ENCODE measurements around the gene UBE3C.
"Not testable (repeated sequence)": the region's sequence is repeated elsewhere in the genome, so short reads cannot be mapped to it uniquely, and the experiment has no call there.

The UBE3C gene

DNA sequence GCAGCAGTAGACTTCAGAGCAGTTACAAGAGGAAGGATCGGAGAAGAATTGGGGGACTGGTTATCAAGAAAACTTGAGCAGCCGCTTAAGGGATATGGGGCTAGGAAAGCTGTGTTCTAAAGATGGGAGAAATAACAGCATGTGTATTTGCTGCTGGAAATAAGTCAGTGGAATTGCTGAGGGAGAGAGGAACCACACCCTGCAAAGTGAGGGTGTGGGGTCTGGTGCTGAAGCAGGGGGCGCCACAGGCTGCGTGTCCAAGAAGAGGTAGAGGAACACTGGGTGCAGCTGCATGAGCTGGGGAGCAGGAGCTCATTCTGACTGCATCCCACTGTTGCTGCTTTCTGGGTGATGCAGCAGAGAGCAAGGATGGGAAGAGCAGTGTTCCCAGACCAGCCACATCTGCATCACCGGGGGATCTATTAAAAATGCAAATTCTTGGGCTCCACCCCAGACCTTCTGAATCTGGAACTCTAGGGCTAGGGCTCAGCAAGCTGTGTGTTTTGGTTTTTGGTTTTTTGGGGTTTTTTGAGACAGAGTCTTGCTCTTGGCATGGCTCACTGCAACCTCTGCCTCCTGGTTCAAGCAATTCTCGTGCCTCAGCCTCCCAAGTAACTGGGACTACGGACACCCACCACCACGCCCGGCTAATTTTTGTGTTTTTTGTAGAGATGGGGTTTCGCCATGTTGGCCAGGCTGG is 101.0 kb downstream of the UBE3C start:
- no peak for DNase-seq (ENCODE audit: low read depth)

DNA sequence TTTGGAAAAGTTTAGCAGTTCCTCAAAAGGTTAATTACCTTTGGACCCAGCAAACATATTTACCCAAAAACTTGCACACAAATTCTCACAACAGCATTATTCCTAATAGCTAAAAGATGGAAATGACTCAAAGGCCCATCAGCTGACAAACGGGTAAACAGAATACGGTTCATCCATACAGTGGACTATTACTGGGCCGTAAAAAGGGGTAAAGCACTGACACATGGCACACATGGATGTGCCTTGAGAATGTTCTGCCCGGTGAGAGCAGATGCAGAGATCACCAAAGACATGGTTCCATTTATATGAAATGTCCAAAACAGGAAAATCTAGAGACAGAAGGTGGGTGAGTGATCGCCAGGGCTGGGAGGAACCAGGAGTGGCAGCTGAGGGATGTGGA is 102.9 kb downstream of the UBE3C start:
- no peak for DNase-seq (ENCODE audit: low read depth)

DNA sequence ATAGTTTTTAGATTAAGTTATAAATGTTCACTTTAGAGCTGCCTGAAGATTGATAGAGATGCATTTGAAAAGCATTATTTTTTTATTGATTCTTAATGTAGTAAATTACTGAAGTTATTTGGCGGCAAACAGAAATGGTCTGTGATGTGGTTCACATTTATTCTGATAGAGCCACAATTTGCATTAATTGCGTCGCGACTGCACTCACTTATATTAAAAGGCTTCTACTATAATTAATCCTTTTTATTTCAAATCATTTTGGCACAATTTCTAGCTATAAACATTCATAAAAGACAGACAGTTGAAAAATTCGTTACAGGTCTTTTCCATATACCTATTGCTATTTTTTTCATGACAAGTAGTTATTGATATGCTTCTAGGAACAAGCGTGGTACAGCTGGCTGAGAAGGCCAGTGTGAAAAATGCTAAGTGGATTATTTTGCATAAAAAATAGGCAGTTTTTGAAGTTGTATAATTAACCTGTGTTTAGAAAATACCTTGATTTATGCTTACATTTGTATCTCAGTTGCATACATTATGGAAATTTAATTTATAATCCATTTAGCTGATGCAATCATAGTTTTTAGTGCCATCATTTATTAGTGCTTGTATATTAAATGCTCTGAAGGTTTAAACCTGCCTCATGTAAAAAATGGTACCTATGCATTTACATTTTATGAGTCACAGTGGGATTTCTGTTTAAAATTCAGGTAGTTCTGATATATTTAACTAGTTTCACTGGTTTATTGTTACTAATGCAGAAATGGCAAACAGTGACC is 106.0 kb downstream of the UBE3C start:
- no peak for DNase-seq (ENCODE audit: low read depth)

DNA sequence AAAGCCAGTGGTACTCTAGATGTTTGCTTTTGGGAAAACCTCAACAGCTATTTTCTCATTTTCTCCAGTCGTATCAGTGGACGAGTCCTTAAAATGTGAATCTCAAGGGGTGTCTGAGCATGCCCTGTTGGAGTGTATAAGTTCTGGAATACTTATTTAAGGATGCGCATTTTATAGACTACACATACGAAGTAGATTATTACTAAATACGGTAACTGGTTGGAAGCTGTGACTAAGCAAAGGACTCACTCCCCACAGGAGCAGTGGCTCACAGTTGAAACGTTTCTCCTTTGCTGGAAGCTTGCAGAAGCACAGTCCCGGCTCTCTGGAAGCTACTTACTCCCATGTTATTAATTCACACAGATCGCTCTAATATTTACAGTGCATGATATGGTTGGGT is 107.3 kb downstream of the UBE3C start:
- DNase-seq (ENCODE audit: low read depth): no peak

DNA sequence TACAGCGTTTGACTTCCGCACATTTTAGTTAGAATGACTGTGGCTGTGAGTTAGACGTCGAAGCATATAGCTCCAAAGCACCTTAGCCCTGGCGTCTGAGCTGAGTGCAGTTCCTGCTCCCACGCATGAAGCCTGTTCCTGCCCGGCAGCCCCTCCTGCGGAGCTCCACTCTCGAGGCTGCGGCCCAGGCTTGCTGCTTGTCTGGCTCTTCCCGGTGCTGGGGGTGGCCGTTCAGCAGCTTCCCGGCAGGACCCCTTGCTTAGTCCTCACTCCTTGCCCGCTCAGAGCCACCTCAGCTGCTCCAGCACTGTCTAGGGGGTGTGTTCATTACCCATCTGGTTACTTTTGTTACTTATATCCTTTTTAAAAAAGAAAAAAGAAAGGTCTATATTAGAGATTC is 109.9 kb downstream of the UBE3C start:
- no peak for DNase-seq (ENCODE audit: low read depth)

DNA sequence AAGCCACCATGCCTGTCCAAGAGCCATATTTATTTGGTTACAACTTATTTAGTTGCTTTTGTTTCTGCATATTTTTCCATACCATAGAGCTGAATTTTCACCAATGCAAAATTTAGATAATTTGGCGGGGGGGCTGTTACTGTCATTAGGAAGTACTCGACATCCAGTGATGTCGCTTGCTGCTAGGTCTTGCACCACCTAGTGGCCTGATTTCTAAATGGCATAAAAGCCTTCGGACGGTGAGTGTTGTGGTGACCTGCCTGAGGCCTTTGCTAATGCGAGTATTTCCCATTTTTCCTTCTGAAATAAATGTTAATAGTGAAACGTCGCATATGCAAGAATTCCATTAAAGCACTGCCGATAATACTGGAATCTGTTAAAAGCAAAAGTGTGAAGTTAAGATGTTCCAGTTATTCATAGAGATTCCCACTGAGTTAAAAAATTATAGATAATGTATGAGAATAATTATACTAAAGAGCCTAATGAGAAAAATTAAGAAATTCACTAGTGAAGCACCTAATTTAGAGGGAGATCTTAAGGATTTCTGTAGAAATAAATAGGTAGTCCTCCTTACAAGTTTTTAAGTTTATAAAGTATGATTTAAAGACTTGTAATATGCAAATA is 112.0 kb downstream of the UBE3C start:
- peak; percentile 21 for DNase-seq (ENCODE audit: low read depth)

DNA sequence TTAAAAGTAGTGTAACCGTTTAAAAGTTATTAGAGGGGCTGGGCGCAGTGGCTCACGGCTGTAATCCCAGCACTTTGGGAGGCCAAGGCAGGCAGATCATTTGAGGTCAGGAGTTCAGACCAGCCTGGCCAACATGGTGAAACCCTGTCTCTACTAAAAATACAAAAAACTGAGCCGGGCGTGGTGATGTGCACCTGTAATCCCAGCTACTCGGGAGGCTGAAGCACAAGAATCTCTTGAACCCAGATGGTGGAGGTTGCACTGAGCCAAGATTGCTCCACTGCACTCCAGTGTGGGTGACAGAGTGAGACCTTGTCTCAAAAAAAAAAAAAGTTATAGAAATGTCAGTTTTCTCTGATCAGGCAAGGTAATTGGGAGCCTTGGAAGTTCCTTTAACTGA is 113.1 kb downstream of the UBE3C start:
- DNase-seq (ENCODE audit: low read depth): not testable (repeated sequence)

DNA sequence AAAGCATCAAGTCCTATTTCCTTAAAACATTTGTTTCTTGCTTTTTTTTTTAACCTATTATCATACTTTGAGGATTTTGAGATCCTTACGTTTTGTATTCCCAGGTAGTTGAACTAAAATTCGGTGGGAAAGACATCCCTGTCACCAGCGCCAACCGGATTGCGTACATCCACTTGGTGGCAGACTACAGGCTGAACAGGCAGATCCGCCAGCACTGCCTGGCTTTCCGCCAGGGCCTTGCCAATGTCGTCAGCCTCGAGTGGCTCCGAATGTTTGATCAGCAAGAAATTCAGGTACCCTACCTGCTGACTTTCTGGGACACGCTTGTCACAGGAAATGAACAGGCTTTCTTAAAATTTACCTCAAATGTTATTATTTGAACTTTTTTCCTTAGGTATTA is 115.1 kb downstream of the UBE3C start:
- DNase-seq (ENCODE audit: low read depth): no peak

DNA sequence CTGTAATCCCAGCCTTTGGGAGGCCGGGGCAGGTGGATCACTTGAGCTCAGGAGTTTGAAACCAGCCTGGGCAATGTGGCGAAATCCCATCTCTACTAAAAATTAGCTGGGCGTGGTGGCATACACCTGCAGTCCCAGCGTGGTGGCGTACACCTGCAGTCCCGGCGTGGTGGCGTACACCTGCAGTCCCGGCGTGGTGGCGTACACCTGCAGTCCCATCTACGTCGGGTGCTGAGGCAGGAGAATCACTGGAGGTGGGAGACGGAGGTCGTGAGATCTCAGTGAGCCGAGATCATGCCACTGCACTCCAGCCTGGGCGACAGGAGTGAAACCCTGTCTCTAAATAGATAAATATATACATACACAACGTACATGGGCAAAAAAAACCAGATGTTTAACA is 116.1 kb downstream of the UBE3C start:
- not testable (repeated sequence) for DNase-seq (ENCODE audit: low read depth)

DNA sequence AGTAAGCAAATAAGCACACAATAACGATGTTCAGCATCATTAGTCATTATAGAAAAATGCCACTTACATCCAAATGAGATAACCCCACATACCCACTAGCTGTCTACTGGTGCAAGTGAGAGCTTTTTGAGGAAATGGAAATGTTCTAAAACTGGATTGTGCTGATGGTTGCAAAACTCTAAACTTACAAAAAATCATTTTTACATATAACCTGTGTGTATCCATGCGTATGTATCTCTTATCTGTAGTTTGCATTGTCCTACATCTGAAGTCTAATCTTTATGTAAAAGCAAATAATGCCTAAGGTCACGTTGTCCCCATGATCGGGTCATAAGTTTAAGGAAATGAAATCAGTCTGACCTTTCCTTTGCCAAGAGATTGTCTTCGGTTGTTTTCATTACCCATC is 116.5 kb downstream of the UBE3C start:
- no peak for DNase-seq (ENCODE audit: low read depth)

DNA sequence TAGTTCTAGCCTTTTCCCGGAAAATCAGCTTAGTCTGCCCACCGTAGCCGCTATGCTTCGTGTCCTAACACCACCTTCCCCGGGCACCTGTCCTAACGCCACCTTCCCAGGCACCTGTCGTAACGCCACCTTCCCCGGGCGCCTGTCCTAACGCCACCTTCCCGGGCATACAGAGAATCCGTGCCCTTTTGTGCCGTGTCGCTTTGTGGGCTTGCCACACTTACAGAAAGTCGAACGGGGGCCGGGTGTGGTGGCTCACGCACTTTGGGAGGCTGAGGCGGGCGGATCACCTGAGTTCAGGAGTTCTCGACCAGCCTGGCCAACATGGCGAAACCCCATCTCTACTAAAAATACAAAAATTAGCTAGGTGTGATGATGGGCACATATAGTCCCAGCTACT is 124.4 kb downstream of the UBE3C start:
- no peak for DNase-seq (ENCODE audit: low read depth)

DNA sequence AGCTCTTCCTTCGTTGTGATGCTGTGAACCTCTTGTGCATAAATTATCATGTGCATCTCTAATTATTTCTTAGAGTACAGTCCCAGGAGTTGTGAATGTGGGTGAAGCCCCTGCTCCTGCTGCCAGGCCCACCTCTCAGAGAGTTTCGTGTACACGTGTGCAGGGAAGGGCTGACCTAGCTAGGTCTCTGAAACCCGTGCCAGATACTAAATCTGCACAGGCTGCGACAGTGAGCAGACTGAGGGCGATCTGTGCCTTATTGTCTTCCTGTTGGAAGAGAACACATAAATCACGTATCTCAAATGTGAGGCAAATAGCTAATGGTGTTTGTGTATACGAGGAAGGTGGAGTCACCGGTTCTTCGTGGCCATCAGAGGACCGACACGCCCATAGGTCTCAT is 126.3 kb downstream of the UBE3C start:
- DNase-seq (ENCODE audit: low read depth): no peak

DNA sequence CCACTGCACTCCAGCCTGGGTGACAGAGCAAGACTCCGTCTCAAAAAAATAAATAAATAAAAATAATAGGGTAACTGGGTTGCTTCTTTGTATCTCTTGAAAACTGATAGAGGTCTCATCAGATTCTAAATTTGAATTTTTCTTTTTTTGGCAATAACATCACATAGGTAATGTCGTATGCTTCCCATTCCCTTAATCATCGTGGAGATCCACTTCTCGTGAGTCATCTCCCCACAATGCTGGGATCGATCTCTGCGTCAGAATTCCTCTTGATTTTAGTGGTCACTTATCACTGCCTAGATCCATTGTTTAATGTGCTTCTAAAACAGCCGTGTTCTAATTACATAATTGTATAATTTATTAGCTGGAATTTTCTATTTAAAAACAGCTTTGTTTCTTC is 127.5 kb downstream of the UBE3C start:
- DNase-seq (ENCODE audit: low read depth): no peak

DNA sequence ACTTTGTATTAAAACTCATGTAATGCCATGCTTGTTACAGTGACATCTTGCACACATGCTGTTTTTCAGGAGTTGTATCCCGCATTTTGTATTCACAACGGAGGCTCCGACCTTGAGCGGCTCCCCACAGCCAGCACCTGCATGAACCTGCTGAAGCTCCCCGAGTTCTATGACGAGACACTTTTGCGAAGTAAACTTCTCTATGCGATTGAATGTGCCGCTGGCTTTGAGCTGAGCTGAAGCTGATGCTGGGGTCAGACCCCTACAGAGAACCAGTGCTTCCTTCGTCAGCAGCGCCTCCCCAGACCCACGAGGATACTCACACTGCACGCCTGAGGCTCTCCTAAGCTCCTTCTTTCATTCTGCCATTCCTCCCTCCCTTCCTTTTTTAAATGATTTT is 128.8 kb downstream of the UBE3C start:
- DNase-seq (ENCODE audit: low read depth): no peak

DNA sequence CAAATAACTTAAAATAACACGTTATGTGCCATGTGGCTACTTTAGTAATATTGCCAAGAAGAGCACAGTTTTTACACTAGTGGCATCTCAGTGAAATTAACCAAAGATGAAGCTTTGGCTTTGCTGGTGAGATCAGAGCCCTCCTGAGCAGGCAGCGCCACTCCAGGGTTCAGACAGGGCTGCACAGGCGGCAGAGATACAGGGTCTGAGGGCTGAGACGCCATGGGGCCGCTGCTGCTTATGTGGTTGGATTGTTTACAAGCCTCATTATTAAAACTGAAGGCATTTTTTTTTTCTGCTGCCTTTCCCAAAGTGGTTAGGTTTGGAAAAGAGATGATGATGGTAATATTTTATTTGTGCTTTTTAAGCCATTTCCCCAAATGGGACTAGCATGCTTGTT is 129.2 kb downstream of the UBE3C start:
- DNase-seq (ENCODE audit: low read depth): no peak

DNA sequence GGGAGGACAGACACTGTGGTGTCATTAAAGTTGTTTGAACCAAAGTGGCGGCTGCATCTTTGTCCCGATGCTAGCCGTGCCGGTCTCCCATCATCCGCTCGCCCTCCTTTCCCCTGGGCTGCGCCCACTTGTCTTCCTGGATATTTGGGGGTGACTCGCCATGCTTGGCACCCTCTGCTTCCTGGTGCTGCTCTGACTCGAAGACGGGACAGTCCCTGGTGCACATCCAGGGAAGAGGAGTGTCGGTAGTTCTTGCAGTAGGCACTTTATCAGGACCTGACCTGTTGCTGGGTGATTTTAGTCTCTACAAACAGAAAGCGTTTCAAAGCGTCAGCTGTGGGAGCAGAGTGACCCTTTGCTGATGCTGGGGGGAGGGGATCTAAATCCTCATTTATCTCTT is 129.8 kb downstream of the UBE3C start:
- DNase-seq (ENCODE audit: low read depth): no peak

DNA sequence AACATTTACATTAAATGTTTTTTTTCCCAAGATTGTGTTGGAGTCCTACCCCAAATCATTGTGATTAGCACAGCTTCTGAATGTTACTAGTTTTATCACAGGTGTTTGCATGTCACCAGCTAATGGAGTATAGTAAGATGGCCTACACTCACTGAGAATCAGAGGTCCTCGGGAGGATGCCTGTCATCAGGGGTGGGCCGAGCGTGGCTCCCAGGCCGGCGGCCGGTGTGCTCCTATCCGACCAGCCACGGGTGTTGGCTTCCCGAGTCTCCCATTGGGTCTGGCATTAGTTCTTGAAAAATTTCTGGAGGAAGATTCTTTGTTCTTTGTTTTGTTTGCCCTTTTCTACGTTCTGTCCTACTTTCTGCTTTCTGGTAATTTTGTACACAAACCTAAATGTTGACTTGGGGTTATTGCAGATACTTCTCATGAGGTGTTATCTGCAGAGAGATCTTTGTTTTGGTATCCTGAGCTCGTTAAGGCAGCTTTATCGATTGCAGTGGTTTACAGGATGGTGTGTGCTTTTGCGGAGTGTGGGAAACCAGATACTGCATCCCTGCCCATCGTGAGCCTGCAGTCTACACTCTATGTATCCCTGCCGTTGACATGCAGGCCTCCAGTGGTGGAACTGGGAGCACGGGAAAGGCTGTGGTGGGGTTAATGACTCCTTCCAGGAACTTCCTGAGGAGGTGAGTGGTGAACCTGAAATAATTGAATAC is 130.8 kb downstream of the UBE3C start:
- DNase-seq (ENCODE audit: low read depth): no peak

DNA sequence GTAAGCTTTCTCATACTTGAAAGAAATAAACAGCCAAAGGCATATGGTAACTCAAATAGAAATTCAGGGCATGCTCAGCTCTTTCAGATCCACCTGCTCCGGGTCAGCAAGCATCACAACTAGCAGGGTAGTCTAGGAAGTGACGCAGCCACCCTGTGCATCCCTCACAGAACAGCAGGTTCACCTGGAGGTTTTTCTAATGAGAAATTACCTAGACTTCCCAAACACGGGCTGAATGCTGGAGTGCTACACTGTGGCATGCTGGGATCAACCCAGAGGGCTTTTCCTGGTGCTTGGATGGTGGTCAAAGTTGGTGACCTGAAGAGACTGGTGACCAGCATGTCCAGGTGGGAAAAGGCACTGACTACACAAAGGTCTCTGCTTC is 131.3 kb downstream of the UBE3C start:
- DNase-seq (ENCODE audit: low read depth): no peak

DNA sequence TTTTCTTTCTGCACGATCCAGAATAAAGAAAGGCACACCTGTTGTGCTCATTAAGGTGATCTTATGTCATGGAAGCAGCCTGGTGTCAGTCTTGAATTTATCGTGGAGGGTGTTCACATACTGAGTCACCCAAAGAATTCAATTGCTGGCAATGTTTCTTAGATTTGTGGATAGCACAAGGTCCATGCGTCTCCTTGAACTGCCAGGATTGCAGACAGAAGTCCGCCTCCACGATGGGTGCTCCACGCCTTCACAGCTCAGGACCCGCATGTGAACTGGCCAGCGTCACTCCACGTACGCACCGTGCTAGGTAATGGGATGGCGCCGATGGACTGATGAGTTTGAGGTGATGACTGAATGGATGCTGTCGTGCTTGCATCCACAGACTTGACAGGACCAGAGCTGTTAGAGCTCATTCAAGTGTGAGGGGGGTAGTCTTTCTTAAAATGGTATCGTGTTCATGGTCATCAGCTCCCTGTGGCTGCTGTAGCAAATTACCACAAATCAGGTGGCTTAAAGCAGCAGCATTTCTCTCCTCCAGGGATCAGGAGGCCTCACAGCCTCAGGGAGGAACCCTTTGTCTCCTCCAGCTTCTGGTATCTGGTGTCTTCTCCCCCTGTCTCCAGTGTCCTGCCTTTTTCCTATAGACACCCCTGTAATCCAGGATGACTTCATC is 132.7 kb downstream of the UBE3C start:
- DNase-seq (ENCODE audit: low read depth): no peak

DNA sequence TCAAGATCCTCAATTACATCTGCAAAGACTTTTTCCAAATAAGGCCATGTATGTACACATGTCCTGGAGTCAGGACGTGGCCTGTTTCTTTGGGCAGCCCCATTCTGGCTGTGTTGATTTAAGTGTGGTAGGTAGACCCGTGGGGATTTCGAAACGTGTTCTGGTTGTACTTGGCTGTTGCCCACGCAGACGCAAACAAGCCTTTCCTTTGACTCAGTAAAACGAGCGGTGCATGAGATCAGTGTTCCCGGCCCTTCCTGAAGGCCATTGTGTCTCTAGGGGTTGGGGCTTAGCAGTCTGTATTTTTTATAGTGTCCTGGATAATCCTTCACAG is 133.2 kb downstream of the UBE3C start:
- DNase-seq (ENCODE audit: low read depth): peak; percentile 78

DNA sequence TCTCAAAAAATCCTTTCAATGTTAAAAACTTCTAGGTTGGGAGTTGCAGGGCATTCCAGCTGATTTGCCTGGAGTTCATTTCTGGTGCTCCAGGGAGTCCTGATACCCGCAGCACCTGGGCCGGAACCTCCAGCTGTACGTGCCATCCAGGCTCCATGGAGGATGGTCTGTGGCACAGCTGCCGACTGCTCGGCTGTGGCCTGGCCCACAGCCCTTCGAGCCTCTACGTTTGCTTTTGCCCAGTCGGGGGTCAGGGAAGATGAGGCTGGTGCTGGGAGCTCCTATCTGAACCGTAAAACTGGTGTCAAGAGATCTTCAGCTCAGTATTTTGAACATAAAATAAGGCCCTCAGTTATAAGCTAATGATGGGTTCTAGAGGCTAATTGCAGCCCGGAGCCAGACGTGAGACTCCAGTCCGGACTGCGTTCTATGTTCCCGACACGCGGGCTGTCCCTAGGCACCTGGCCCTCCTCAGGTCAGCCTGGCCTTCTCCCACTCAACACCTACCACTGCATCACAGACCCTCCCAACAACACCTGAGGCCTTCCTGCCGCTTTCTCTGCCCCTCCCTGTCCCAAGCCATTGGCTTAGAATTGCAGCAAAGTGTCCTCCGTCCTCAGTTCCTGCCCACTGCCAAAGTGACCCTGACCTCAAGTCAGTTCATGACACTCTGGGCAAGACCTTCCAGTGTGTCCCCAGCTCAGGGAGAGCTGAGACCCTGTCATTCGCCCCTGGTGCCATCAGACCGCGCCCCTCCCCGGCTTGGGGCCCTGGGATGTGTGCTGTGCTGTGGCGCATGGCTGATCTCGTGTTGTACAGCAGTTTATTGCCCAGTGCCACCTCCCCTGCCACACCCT is 133.9 kb downstream of the UBE3C start:
- no peak for DNase-seq (ENCODE audit: low read depth)

All from GM04503 (cell line).